Measurements from ENCODE around the gene ARSI. TPM values are rescaled to one million over a fixed set of nuclear protein-coding genes. Genes with fewer than 3 reads are reported as not detected.

ARSI gene
- total RNA-seq, 2 donors from 2014 or later = 0.26 TPM; not detected in 1

DNA sequence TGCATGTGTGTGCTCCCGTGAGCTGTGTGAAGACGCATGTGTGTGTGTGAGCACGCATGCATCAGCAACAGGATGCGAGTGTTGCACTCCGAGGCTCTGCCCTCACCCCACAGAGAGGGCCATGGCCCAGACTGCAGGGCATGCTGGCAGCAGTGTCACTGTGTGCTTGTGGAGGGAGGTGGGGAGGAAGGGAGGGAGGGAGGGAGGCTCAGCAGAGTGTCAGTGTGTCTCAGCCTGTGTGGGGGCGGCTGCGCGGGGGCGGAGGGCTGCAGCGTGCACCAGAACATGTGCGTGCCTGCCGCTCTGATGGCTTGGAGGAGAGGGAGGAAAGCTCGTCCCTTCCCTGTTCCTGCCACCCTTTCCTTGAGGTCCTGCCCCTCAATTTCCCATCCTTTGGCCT, 18.4 kb downstream of the ARSI start:
- WGBS, 2 donors = 75 to 83% methylated on average over 13 of the region's 13 CpGs
- Histone ChIP-seq H3K9me3 (no peaks in the 10 kb centered on the region), H3K27me3 (no peaks in the 10 kb centered on the region), H3K4me3 (no peak overlapping the region), H3K4me1 (no peaks in the 10 kb centered on the region), H3K36me3 (replicated peaks in 1 of 2; ENCODE audit: insufficient read depth in 1 of 2, low read depth in 2 of 2) (no peaks in the 10 kb centered on the region), H3K27ac (no peak overlapping the region)
- no peak for ATAC-seq
- DNase-seq = no peak
- TF ChIP-seq, protein P1, sequence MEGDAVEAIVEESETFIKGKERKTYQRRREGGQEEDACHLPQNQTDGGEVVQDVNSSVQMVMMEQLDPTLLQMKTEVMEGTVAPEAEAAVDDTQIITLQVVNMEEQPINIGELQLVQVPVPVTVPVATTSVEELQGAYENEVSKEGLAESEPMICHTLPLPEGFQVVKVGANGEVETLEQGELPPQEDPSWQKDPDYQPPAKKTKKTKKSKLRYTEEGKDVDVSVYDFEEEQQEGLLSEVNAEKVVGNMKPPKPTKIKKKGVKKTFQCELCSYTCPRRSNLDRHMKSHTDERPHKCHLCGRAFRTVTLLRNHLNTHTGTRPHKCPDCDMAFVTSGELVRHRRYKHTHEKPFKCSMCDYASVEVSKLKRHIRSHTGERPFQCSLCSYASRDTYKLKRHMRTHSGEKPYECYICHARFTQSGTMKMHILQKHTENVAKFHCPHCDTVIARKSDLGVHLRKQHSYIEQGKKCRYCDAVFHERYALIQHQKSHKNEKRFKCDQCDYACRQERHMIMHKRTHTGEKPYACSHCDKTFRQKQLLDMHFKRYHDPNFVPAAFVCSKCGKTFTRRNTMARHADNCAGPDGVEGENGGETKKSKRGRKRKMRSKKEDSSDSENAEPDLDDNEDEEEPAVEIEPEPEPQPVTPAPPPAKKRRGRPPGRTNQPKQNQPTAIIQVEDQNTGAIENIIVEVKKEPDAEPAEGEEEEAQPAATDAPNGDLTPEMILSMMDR (IDR thresholded peaks at IDR 0.05) = no peak
- TF ChIP-seq POLR2A (IDR thresholded peaks at IDR 0.05) = no peak
- intact Hi-C loops (cut with DNase I) = no loop called here

DNA sequence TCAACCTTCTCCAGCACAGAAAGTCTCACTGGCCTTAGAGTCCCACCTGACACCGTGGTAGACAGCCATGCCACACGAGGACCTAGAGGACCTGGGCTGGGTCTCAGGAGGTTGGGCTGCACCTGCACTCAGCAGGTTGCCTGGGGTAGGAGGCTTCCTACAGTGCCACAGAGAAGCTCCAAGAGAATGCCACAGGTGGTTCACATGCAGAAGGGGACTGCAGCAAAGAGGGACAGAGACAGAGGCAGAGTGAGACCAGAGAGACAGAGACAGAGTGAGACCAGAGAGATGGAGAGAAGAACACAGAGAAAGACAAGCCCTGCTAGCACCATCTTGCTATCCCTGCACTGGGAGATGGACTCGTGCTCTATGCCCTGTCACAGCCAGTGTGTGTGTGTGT, 18.8 kb downstream of the ARSI start:
- Histone ChIP-seq H3K4me1 (no peaks in the 10 kb centered on the region), H3K9me3 (no peaks in the 10 kb centered on the region), H3K4me3 (no peak overlapping the region), H3K27ac (no peak overlapping the region), H3K36me3 (replicated peaks in 1 of 2; ENCODE audit: insufficient read depth in 1 of 2, low read depth in 2 of 2) (no peaks in the 10 kb centered on the region), H3K27me3 (no peaks in the 10 kb centered on the region)
- DNase-seq (no peak), ATAC-seq (no peak)
- TF ChIP-seq, protein P1 (IDR thresholded peaks at IDR 0.05) = no peak
- TF ChIP-seq POLR2A (IDR thresholded peaks at IDR 0.05) = no peak
- WGBS, 2 donors = 68 to 74% methylated on average over 3 of the region's 3 CpGs
- intact Hi-C loops (cut with DNase I) = no loop called here

GRCh38 chr5:150281987-150282386, 20.7 kb downstream of the ARSI start:
- WGBS, 2 donors = 75 to 77% methylated on average over 8 of the region's 8 CpGs
- H3K27me3 ChIP-seq = no peaks in the 10 kb centered on the region
- H3K4me3 ChIP-seq = no peak overlapping the region
- no peaks in the 10 kb centered on the region for H3K4me1 ChIP-seq
- no peak overlapping the region for H3K27ac ChIP-seq
- DNase-seq = no peak
- intact Hi-C loops (cut with DNase I) = no loop called here
- no peak for TF ChIP-seq POLR2A (IDR thresholded peaks at IDR 0.05)
- TF ChIP-seq, protein P1 (IDR thresholded peaks at IDR 0.05) = no peak
- H3K9me3 ChIP-seq = no peaks in the 10 kb centered on the region
- H3K36me3 ChIP-seq (replicated peaks in 1 of 2; ENCODE audit: insufficient read depth in 1 of 2, low read depth in 2 of 2) = no peaks in the 10 kb centered on the region
- no peak for ATAC-seq

DNA sequence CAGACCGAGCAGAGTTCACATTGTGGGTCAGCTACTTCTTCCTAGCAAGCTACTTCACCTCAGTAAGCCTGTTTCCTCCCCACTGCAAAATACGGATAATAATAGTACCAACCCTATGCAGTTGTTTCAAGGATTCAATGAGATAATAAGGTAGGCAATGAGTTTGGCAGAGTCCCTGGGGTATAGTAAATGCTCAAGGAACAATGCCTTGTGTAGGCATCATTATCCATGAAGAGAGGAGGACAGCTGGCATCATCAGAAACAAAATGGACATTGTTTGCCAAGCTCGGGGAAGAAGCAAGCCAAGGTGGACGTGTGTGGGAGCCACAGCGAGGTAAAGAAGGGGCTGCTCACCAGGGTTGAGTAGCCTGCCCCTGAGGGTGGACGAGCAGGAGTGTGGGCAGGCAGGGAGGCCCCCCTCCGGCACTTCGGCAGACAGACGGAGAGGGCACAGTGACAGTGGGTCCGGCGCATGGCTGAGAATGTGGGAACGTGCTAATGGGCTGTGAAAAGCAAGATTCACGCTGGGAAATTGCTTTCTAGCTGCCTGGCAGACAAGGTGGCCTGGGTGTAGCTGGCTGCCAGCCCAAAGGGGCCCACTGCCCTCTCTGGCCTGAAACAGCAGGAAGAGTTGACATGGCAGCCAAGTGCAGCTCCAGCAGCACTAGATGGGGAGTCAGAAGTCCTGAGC, 23.2 kb downstream of the ARSI start:
- Histone ChIP-seq H3K27me3 (no peaks in the 10 kb centered on the region), H3K4me3 (no peak overlapping the region), H3K27ac (no peak overlapping the region), H3K9me3 (no peaks in the 10 kb centered on the region), H3K4me1 (no peaks in the 10 kb centered on the region), H3K36me3 (replicated peaks in 1 of 2; ENCODE audit: insufficient read depth in 1 of 2, low read depth in 2 of 2) (no peaks in the 10 kb centered on the region)
- intact Hi-C loops (cut with DNase I) = no loop called here
- no peak for ATAC-seq
- TF ChIP-seq, protein P1 (IDR thresholded peaks at IDR 0.05) = no peak
- TF ChIP-seq POLR2A (IDR thresholded peaks at IDR 0.05) = no peak
- DNase-seq = no peak
- WGBS, 2 donors = 82 to 87% methylated on average over 13 of the region's 13 CpGs

GRCh38 chr5:150278916-150279315, 23.8 kb downstream of the ARSI start:
- intact Hi-C loops (cut with DNase I) = no loop called here
- no peaks in the 10 kb centered on the region for H3K4me1 ChIP-seq
- no peaks in the 10 kb centered on the region for H3K27me3 ChIP-seq
- ATAC-seq (no peak), DNase-seq (no peak)
- H3K27ac ChIP-seq = no peak overlapping the region
- no peak overlapping the region for H3K4me3 ChIP-seq
- 88 to 93% methylated on average over 6 of the region's 6 CpGs for WGBS, 2 donors
- no peaks in the 10 kb centered on the region for H3K36me3 ChIP-seq (replicated peaks in 1 of 2; ENCODE audit: insufficient read depth in 1 of 2, low read depth in 2 of 2)
- TF ChIP-seq POLR2A (IDR thresholded peaks at IDR 0.05) = no peak
- TF ChIP-seq, protein P1 (IDR thresholded peaks at IDR 0.05) = no peak
- no peaks in the 10 kb centered on the region for H3K9me3 ChIP-seq
